HG02885 (cell line): Measurements from ENCODE around the gene GPR152.

Experiments
- ATAC-seq: cut with Tn5 transposase; IDR thresholded peaks from one replicate; pipeline ENCODE4 v1.9.1; 2021; ENCODE audit warnings: mild to moderate bottlenecking; ENCODE audit not compliant: unreplicated experiment, poor library complexity

The GPR152 gene

DNA sequence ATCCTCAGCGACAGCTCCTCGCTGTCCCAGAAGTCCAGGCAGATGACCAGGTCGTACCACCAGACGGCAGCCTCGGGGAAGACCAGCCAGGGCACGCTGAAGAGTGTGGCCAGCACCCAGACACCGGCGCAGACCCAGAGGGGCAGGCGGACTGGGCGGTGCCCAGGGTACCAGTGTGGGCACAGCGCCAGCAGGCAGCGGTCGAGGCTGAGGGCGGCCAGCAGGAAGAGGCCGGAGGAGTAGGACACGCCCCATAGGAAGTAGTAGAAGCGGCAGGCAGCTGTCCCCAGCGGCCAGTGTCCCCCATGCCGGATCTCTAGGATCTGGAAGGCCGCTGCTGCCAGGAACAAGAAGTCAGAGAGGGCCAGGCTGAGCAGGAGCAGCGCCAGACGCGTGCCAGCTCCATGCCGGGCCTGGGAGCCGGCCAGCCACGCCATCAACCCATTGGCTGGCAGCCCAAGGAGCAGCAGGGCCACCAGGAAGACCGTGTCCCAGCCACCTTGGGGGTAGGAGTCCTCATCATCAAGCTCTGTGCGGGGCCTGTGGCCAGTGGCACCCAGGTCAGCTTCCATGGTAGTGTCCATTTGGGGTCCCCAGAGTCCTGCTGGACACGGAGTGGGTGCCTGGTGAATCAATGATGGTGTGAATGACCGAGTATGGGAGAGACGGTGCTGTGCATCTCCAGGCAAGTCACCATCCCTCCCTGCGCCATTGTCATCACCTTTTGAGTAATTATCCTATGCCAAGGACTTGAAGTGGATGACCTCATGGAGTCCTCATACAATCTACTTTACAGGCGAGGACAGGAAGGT, at the start of gene GPR152:
Gene GPR152 (minus strand): TSS at position 589 of the 812 bp plus-strand sequence. CDS start 5 bp downstream, at position 584.
- no peak for ATAC-seq

DNA sequence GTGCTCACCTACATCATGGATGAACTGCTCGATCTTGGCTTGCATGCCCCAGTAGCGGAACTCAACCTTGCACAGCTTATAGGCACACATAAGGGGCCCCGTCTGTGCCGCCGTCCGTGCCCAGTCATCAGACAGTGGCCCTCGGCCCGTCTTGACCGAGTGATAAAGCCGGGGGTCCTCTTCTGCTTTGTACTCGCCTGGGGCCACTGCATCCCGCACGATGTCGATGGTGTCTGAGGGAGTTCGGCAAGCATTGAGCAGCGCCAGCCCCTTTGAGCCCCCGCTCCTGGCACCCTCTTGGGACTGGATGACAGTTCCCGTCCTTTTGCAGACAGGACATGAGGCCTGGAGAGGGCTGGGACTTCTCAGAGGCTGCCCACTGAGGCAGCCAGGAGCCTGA, 49.3 kb upstream of the GPR152 start:
- ATAC-seq: no peak

- ATAC-seq: no peak
Measured at GRCh38 chr11:67500831-67501715, 48.5 kb upstream of the GPR152 start.

DNA sequence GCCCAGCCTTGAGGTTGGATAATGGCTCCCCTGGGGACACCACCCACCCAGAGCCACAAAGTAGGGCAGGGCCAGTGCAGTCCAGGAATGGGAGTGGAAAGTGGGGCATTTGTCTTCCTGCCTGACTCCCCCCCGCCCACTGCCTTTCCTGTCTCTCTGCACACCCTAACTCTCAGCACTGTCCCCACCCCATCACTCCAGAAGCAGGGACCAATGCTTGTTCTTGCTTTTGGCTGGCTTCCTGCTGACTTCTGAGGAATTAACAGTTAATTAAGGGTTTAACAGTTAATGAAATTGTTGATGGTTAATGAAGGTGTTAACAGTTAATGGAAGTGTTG, 47.9 kb upstream of the GPR152 start:
- no peak for ATAC-seq

DNA sequence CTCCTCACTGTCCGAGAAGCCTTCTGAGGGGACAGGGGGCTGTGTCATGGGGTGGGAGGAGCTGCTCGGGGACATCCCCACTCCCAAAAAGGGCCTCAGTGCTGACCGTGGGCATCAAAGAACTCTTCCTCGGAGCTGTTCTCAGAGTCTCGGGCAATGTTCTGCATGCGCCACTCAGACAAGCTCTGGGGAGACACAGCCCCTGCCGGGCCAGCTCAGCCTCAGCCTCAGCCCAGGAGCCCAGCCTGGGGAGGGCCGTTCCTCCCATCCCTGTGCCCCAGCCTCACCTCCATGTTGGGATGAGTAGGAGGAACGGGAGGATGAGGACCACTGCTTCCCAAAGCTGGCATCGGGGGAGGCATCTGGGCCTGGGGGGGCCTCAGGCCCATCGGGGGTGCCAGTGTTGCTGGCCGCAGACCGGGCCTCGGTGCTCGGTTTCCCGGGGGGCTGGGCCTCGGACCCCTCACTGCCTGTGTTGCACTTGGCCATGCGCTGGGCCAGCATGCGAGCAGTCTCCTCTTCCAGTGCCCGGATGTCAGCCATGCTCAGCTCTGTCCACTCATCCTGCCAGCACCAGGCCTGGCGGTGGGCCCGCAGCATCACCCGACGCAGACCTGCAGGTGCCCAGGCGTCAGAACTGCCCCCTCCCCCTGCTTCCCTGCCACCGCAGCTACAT, 47.4 kb upstream of the GPR152 start:
- no peak for ATAC-seq

- no peak for ATAC-seq
Measured at GRCh38 chr11:67498544-67498972, 46.0 kb upstream of the GPR152 start.

GRCh38 chr11:67497656-67498291, 45.2 kb upstream of the GPR152 start:
- ATAC-seq: no peak

- no peak for ATAC-seq
Measured at GRCh38 chr11:67496113-67496512, 43.6 kb upstream of the GPR152 start.

GRCh38 chr11:67495234-67496005, 42.9 kb upstream of the GPR152 start:
- ATAC-seq: no peak

GRCh38 chr11:67494371-67495233, 42.1 kb upstream of the GPR152 start:
- ATAC-seq: no peak

- no peak for ATAC-seq
Measured at GRCh38 chr11:67493548-67494370, 41.2 kb upstream of the GPR152 start.

DNA sequence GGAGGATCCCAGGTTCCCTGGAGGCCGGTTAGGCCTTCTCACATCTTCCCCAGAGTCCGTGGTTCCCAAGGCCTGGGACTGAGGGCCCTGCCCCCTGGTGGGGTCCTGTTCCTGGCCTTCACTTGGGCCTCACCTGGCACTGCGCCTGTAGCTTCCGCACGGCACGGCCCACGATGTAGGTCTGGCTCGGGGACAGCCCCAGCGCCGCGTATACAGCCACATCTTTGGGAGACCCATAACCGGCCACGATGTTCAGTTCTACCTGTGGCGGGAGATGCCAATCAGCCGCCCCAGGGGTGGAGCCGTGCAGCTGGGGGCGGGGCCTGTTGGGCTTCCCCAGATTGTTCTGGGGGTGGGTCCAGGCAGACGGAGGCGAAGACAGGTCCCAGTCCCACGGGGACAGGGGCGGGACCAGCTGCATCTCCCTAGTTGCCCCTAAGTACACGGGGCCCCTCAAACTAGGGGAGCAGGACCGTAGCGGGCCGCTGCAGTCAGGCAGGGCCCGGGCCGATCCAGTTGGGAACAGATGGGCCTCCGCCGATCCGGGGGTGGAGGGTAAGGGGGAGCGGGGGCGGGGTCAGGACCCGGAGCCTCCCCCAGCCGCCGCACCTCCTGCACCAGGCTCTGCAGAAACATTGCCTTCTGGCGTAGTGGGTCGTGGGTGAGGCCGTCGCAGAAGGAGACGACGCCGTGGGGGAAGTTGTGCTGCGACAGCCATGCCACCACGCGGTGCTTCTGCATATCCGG, 40.4 kb upstream of the GPR152 start:
- no peak for ATAC-seq

GRCh38 chr11:67492069-67492727, 39.7 kb upstream of the GPR152 start:
- ATAC-seq: no peak

DNA sequence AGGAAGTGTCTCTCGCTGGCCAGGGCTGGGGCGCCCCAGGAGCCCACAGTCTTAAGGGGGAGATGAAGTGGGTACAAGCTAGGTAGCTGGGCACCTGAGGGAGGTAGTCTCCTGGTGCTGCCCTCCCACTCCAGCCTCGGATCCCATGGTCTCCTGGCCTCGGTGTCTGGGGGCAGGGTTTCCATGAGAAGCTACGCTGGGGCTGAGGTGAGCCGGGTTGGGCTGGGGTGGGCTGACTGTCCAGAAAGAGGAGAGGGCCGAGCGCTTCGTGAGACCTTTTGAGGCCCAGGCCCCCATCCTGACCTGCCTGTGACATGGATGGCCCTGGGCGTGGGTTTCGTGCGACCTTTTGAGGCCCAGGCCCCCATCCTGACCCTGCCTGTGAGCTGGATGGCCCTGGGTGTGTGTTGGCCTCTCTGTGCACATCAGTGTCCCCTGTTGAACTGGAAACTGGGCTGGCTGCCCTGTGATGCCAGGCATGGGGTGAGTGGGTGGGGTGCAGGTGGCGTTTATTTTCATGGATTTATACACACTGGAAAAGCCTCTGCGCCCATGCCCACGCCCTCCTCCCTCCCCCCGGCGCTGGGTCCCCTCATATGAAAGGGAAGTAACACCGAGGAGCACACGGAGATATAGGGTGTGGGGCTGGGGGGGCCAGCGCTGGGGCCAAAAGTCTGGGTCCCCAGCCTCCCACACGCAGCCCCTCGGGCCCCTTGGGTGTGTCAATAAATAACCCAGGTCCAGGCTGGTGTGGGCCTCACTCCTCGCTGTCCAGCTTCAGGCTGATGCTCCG, 38.9 kb upstream of the GPR152 start:
- ATAC-seq: no peak

GRCh38 chr11:67490727-67491065, 38.2 kb upstream of the GPR152 start:
- no peak for ATAC-seq
